ENCODE measurements around the gene NTSR1. TPM values are rescaled to one million over a fixed set of nuclear protein-coding genes. Genes with fewer than 3 reads are reported as not detected.

Gene NTSR1
- total RNA-seq, 4 donors from 2014 or later = 0.76 TPM; not detected in 3

DNA sequence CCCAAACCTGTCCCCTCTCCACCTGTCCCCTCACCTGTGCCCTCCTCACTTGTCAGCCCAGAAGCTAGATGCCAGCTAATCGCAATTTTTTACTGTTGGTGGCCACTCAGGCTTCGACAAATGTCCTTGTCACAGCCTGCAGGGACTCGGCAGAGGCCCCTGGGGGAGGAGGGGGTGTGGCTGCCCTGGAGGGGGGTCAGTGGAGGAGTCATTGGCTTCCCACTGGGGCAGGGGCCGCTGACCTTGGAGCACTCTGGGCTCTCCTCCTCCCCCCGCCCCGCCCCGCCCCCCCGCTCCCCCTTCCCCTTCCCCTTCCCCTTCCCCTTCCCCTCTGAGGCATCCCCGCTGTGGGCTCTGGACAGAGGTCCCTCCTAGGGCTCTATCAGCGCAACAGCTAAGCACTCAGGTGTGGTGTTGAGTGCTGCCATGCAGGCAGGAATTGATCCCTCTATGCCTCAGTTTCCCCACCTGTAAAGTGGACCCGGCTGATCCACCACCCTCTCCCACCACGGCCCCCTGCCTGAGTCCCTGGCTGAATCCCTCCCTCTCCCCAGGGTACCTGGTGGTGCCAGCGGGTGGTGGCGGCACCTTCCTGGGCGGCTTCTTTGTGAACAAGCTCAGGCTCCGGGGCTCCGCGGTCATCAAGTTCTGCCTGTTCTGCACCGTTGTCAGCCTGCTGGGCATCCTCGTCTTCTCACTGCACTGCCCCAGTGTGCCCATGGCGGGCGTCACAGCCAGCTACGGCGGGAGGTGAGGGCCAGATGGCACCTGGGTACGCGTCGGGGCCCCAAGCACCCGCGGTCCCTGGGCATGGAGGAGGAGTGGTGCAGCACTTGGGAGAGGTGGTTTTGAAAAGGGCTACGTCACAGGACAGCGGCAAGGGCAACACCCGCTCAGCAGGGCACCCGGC lies 42.6 kb upstream of the NTSR1 start:
- peaks cover 0 to 23% (median 3%) of the 10 kb centered on the region in 4 donors for H3K4me1 ChIP-seq
- peak overlapping the region in 1 of 4 donors; percentile 21 for H3K4me3 ChIP-seq
- peak in 1 of 3 donors; percentile 51 for DNase-seq
- H3K9me3 ChIP-seq = no peaks in the 10 kb centered on the region
- peak overlapping the region in 3 of 4 donors; percentile 55 to 84 (median 73) for H3K27ac ChIP-seq
- no peaks in the 10 kb centered on the region for H3K36me3 ChIP-seq
- H3K27me3 ChIP-seq = no peaks in the 10 kb centered on the region
- TF ChIP-seq, protein P1, sequence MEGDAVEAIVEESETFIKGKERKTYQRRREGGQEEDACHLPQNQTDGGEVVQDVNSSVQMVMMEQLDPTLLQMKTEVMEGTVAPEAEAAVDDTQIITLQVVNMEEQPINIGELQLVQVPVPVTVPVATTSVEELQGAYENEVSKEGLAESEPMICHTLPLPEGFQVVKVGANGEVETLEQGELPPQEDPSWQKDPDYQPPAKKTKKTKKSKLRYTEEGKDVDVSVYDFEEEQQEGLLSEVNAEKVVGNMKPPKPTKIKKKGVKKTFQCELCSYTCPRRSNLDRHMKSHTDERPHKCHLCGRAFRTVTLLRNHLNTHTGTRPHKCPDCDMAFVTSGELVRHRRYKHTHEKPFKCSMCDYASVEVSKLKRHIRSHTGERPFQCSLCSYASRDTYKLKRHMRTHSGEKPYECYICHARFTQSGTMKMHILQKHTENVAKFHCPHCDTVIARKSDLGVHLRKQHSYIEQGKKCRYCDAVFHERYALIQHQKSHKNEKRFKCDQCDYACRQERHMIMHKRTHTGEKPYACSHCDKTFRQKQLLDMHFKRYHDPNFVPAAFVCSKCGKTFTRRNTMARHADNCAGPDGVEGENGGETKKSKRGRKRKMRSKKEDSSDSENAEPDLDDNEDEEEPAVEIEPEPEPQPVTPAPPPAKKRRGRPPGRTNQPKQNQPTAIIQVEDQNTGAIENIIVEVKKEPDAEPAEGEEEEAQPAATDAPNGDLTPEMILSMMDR (IDR thresholded peaks at IDR 0.05) = no peak
- TF ChIP-seq POLR2A (IDR thresholded peaks at IDR 0.05) = no peak

DNA sequence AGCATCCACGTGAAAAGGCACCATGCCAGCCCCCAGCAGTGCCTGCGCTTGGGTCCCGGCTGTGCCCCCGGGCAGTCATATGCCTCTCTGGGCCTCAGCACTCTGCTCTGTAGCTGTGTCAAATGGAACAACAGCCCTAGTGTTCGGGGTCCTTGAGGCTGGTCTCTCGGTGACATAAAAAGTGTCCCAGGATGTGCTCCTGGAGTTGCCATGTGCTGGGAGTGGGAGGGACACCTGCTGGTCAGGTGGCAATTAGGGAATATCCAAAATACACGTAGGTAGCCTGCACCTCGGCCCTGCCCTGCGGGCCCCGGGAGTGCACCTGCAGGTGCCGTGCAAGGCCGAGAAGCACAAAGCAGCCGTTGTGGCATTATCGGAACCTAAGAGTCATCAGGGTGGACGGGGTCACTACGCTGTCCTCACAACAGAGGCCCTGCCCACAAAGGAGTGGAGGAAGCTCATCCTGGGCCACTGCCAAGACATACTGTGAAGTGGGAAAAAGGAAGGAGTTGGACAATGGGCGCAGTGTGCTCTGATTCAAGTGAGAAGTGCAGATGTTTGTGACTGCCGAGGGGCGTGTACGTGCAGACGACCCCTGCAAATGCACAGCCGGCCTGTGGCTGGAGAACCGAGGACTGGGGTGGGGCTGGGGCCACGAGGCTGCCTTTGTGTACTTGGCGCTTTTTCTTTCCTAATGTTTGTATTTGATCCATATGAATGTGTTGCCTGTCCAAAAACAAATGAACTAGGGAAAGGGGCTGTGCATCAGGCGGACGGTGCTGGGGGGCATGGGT lies 41.7 kb upstream of the NTSR1 start:
- Histone ChIP-seq H3K4me1 (peaks cover 0 to 23% (median 3%) of the 10 kb centered on the region in 4 donors), H3K27ac (peak overlapping the region in 3 of 4 donors; percentile 55 to 84 (median 73)), H3K4me3 (peak overlapping the region in 1 of 4 donors; percentile 21), H3K27me3 (no peaks in the 10 kb centered on the region), H3K9me3 (no peaks in the 10 kb centered on the region), H3K36me3 (no peaks in the 10 kb centered on the region)
- TF ChIP-seq POLR2A (IDR thresholded peaks at IDR 0.05) = peak in 1 of 2 donors; percentile 43
- TF ChIP-seq, protein P1 (IDR thresholded peaks at IDR 0.05) = peak in 1 of 6 experiments; percentile 13
- peak in 2 of 3 donors; percentile 82 to 91 for DNase-seq

DNA sequence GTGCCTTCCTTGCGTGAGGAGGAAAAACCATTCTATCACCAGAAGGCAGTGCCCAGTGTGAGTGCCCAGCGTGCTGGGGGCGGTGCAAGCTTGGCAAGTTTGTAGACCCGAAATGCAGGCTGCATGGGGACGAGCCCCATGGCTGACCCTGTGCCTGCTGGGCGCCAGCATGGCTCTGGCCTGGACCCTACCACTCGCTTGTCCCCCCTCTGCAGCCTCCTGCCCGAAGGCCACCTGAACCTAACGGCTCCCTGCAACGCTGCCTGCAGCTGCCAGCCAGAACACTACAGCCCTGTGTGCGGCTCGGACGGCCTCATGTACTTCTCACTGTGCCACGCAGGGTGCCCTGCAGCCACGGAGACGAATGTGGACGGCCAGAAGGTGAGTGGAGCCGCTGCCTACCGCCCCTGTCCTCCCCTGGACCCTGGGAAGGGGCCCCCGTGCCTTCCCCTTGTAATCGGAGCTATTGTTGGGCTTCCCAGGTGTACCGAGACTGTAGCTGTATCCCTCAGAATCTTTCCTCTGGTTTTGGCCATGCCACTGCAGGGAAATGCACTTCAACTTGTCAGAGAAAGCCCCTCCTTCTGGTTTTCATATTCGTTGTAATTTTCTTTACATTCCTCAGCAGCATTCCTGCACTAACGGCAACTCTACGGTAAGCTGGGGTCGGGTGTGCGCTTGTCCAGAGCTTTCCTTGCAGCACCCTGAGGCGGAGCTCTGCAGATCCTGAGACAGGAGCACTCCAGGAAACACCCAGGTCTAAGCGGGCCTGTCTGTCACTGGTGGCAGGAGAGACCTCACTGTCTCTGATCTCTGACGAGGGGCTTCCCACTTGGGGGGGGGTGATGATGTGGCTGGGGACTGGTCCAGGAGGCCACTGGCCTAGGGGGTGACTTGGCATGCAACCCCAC lies 40.9 kb upstream of the NTSR1 start:
- Histone ChIP-seq H3K36me3 (no peaks in the 10 kb centered on the region), H3K4me3 (no peak overlapping the region), H3K9me3 (no peaks in the 10 kb centered on the region), H3K4me1 (peaks cover 0 to 23% (median 3%) of the 10 kb centered on the region in 4 donors), H3K27me3 (no peaks in the 10 kb centered on the region), H3K27ac (peak overlapping the region in 3 of 4 donors; percentile 55 to 84 (median 73))
- no peak for DNase-seq
- no peak for TF ChIP-seq POLR2A (IDR thresholded peaks at IDR 0.05)
- TF ChIP-seq, protein P1 (IDR thresholded peaks at IDR 0.05) = no peak

DNA sequence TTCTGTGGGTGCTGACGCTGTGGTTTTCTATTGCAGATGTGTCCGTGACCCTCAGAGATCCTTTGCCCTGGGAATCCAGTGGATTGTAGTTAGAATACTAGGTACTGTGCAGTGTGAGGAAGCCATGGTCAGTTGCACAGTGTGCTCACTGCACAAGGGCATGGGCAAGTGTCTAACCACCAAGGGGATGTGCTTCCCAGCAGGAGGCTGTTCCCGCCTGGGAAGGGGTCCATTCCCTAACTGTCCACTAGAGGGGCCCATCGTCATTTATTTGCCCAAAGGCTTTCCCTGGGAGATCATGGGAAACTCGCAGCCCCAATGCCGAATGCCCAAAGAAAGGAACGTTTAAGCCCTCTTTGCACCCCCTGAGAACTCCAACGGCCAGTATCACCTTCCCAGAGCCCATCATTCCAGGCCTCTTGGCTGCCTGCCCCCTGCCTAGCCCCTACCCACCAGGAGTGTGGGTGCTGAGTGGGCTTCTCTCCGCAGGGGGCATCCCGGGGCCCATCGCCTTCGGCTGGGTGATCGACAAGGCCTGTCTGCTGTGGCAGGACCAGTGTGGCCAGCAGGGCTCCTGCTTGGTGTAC lies 40.1 kb upstream of the NTSR1 start:
- Histone ChIP-seq H3K4me1 (peaks cover 0 to 23% (median 3%) of the 10 kb centered on the region in 4 donors), H3K9me3 (no peaks in the 10 kb centered on the region), H3K27me3 (no peaks in the 10 kb centered on the region), H3K4me3 (no peak overlapping the region), H3K36me3 (no peaks in the 10 kb centered on the region), H3K27ac (no peak overlapping the region)
- DNase-seq = peak; percentile 49 to 85 (median 71)
- TF ChIP-seq, protein P1 (IDR thresholded peaks at IDR 0.05) = peak; percentile 75 to 87 (median 82)
- TF ChIP-seq POLR2A (IDR thresholded peaks at IDR 0.05) = no peak

Data from Peyer's patch (tissue), 4 donors.